Measurements from ENCODE around the gene TMEM217. TPM values are rescaled to one million over a fixed set of nuclear protein-coding genes. Genes with fewer than 3 reads are reported as not detected.

The TMEM217 gene
- total and polyA plus RNA-seq, 2 donors (not counting 1 experiment from before 2014, with no cell fraction given), result 0.73 to 1.2 TPM

DNA sequence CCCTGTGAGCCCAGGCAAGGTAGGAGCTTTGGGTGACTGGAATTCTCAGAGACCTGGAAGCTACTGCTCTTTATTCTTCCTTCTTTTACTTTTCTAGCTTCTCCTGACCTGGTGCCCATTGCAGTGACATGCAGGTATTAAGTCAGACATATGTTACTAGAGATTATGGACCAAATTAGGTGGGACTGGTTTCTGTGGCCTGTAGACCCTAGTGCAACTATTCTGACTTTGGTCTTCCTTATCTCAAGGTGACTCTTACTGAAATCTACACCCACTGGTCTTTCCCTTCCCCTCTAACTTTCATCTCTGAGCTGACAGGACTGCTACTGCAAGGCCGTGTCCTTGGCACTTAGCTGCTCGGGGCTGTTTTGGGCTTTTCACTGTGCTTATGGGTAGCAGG lies 24.4 kb upstream of the TMEM217 start:
- Mint-ChIP-seq H3K4me1 (peaks cover 12% of the 10 kb centered on the region), H3K9me3 (ENCODE audit: insufficient read depth) (no peaks in the 10 kb centered on the region), H3K4me3 (no peak overlapping the region), H3K27me3 (no peaks in the 10 kb centered on the region), H3K27ac (no peak overlapping the region)
- Histone ChIP-seq H3K9me3 (ENCODE audit: control extremely low read depth in 1 of 3, control insufficient read depth in 2 of 3, insufficient read depth in 1 of 3, low read length in 2 of 3) (no peaks in the 10 kb centered on the region), H3K4me1 (ENCODE audit: control insufficient read depth in 2 of 2, insufficient read depth in 2 of 2, low read length in 2 of 2) (peaks cover 3 to 4% of the 10 kb centered on the region in 2 donors), H2AFZ (ENCODE audit: insufficient read depth, low read depth, low read length, poor library complexity, severe bottlenecking) (no peak overlapping the region), H4K20me1 (ENCODE audit: control insufficient read depth, insufficient read depth, low read length, poor library complexity, severe bottlenecking) (peaks cover 4% of the 10 kb centered on the region), H3K9ac (ENCODE audit: low read length) (no peak overlapping the region), H3K4me3 (ENCODE audit: control extremely low read depth in 1 of 5, extremely low read depth in 1 of 5, insufficient read depth in 1 of 5, low read depth in 2 of 5, low read length in 4 of 5) (no peak overlapping the region), H3K27ac (ENCODE audit: low read length in 2 of 2) (no peak overlapping the region), H3K36me3 (replicated peaks in 1 of 2; ENCODE audit: control extremely low read depth in 1 of 2, control insufficient read depth in 1 of 2, extremely low read depth in 1 of 2, insufficient read depth in 2 of 2, low read length in 1 of 2) (peaks cover 2 to 69% of the 10 kb centered on the region in 2 experiments), H3K27me3 (replicated peaks in 1 of 4; ENCODE audit: control extremely low read depth in 1 of 4, control insufficient read depth in 3 of 4, insufficient read depth in 4 of 4, low read length in 3 of 4) (no peaks in the 10 kb centered on the region), H3K4me2 (replicated peaks; ENCODE audit: low read depth, low read length, poor library complexity, severe bottlenecking) (no peak overlapping the region), H3K79me2 (ENCODE audit: control insufficient read depth, insufficient read depth, low read length) (peaks cover 17% of the 10 kb centered on the region)
- intact Hi-C loops (cut with micrococcal nuclease), result no loop called here
- TF ChIP-seq CTCF (IDR thresholded peaks at IDR 0.05) (no peak), EZH2 (IDR thresholded peaks at IDR 0.05; ENCODE audit: borderline replicate concordance, insufficient read depth, low read depth, low read length, poor library complexity, severe bottlenecking) (no peak)
- CTCF ChIA-PET, result no interaction called here
- DNase-seq, result no peak
- POLR2A ChIA-PET, result no interaction called here
- ATAC-seq (ENCODE audit: low read depth), result no peak
- 91% methylated on average over 2 of the region's 2 CpGs for WGBS (ENCODE audit: insufficient coverage)

DNA sequence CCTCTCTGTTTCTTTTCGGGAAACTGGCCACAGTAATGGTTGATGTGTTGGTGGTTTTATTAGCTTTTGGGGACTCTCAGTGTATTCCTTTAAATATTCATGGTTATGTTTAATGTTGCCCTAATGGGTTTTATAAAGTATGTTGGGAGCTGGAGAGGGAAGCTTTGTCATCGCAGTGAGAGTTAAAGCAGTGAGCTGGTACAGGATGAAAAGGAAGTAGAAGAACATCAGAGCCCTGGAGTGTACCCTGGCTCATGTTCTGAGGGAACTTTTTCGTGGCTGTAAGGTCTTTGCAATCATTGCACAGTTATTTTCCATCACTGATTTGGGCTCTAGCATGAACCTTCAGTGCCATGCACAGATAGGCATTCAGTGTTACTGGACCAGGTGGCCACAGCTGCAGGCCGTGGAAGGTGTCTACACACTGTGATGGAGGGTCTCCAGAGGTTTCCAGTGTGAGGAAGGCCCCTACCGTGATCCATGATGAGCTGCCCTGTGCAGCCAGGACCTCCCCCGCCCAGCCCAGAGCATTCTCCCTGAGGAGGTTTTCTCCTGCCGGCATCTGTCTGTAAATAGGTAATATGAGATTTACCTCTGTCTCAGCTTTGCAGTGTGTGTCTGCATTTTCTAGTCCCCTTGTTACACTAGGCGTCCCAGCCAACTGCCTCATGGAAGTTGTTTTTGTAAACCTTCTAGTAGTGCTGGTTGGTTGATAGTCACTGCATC lies 22.4 kb upstream of the TMEM217 start:
- H3K4me1 ChIP-seq (ENCODE audit: control insufficient read depth in 2 of 2, insufficient read depth in 2 of 2, low read length in 2 of 2), result peaks cover 20 to 23% of the 10 kb centered on the region in 2 donors
- peaks cover 23% of the 10 kb centered on the region for H3K79me2 ChIP-seq (ENCODE audit: control insufficient read depth, insufficient read depth, low read length)
- no peak for DNase-seq
- CTCF ChIA-PET, result interaction anchor here (1.4 kb wide), 1 partner anchor 262 kb away, joined by 3 read pairs; no protein-coding TSS in a partner anchor
- H3K27me3 ChIP-seq (replicated peaks in 1 of 4; ENCODE audit: control extremely low read depth in 1 of 4, control insufficient read depth in 3 of 4, insufficient read depth in 4 of 4, low read length in 3 of 4), result no peaks in the 10 kb centered on the region
- no peak overlapping the region for H3K4me2 ChIP-seq (replicated peaks; ENCODE audit: low read depth, low read length, poor library complexity, severe bottlenecking)
- Mint-ChIP-seq H3K27me3 (no peaks in the 10 kb centered on the region), H3K27ac (no peak overlapping the region), H3K4me1 (peaks cover 21% of the 10 kb centered on the region), H3K4me3 (no peak overlapping the region), H3K9me3 (ENCODE audit: insufficient read depth) (no peaks in the 10 kb centered on the region)
- H3K4me3 ChIP-seq (ENCODE audit: control extremely low read depth in 1 of 5, extremely low read depth in 1 of 5, insufficient read depth in 1 of 5, low read depth in 2 of 5, low read length in 4 of 5), result no peak overlapping the region
- no peak overlapping the region for H2AFZ ChIP-seq (ENCODE audit: insufficient read depth, low read depth, low read length, poor library complexity, severe bottlenecking)
- 77% methylated on average over 8 of the region's 8 CpGs for WGBS (ENCODE audit: insufficient coverage)
- POLR2A ChIA-PET, result no interaction called here
- no peak overlapping the region for H3K27ac ChIP-seq (ENCODE audit: low read length in 2 of 2)
- peaks cover 2 to 59% of the 10 kb centered on the region in 2 experiments for H3K36me3 ChIP-seq (replicated peaks in 1 of 2; ENCODE audit: control extremely low read depth in 1 of 2, control insufficient read depth in 1 of 2, extremely low read depth in 1 of 2, insufficient read depth in 2 of 2, low read length in 1 of 2)
- TF ChIP-seq CTCF (IDR thresholded peaks at IDR 0.05) (no peak), EZH2 (IDR thresholded peaks at IDR 0.05; ENCODE audit: borderline replicate concordance, insufficient read depth, low read depth, low read length, poor library complexity, severe bottlenecking) (no peak)
- H3K9ac ChIP-seq (ENCODE audit: low read length), result no peak overlapping the region
- ATAC-seq (ENCODE audit: low read depth), result no peak
- intact Hi-C loops (cut with micrococcal nuclease), result no loop called here
- peaks cover 13% of the 10 kb centered on the region for H4K20me1 ChIP-seq (ENCODE audit: control insufficient read depth, insufficient read depth, low read length, poor library complexity, severe bottlenecking)
- H3K9me3 ChIP-seq (ENCODE audit: control extremely low read depth in 1 of 3, control insufficient read depth in 2 of 3, insufficient read depth in 1 of 3, low read length in 2 of 3), result no peaks in the 10 kb centered on the region

All from B cell (primary cell).